ENCODE data around the gene BMAL1.
A peak's percentile ranks its signal among the peaks of the same experiment; 100 is the strongest.

The BMAL1 gene

GRCh38 chr11:13357232-13357631, 79.6 kb downstream of the BMAL1 start:
- H3K4me3 ChIP-seq (ENCODE audit: low read length) = no peak overlapping the region
- DNase-seq (ENCODE audit: low read depth) = no peak
- peak; percentile 4 for TF ChIP-seq CTCF (conservative IDR thresholded peaks at IDR 0.05; ENCODE audit: low read depth, low read length)

GRCh38 chr11:13358596-13359270, 81.1 kb downstream of the BMAL1 start:
- no peak for TF ChIP-seq CTCF (conservative IDR thresholded peaks at IDR 0.05; ENCODE audit: low read depth, low read length)
- no peak for DNase-seq (ENCODE audit: low read depth)
- no peak overlapping the region for H3K4me3 ChIP-seq (ENCODE audit: low read length)

DNA sequence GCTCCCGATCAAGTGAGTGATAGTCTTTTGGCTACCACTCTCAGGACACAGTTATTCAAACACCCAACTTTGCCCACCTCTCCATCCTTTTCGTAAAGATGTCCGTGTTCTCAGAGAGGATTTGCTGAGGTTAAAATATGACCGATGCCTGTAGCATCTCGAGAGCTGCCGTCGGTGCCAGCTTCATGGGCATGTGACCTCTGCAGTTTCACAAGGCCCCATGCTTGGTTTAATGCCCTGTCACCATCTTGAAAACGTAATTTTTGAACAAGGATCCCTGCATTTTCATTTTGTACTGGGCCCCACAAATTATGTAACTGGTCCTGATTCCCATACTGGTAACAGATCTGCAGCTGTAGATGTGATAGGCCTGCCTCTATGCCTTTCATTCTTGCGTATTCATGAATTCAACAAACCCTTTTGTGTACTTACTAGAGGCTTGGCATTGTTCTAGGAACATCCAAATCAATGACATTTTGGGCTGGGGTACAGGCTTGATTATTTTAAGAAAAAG, 85.1 kb downstream of the BMAL1 start:
- H3K4me3 ChIP-seq (ENCODE audit: low read length) = no peak overlapping the region
- TF ChIP-seq CTCF (conservative IDR thresholded peaks at IDR 0.05; ENCODE audit: low read depth, low read length) = no peak

GRCh38 chr11:13364388-13364787, 86.8 kb downstream of the BMAL1 start:
- no peak for DNase-seq (ENCODE audit: low read depth)
- no peak overlapping the region for H3K4me3 ChIP-seq (ENCODE audit: low read length)
- TF ChIP-seq CTCF (conservative IDR thresholded peaks at IDR 0.05; ENCODE audit: low read depth, low read length) = no peak

More for the DNA sequence above, 85.1 kb downstream of the BMAL1 start:
- DNase-seq (ENCODE audit: low read depth) = no peak

DNA sequence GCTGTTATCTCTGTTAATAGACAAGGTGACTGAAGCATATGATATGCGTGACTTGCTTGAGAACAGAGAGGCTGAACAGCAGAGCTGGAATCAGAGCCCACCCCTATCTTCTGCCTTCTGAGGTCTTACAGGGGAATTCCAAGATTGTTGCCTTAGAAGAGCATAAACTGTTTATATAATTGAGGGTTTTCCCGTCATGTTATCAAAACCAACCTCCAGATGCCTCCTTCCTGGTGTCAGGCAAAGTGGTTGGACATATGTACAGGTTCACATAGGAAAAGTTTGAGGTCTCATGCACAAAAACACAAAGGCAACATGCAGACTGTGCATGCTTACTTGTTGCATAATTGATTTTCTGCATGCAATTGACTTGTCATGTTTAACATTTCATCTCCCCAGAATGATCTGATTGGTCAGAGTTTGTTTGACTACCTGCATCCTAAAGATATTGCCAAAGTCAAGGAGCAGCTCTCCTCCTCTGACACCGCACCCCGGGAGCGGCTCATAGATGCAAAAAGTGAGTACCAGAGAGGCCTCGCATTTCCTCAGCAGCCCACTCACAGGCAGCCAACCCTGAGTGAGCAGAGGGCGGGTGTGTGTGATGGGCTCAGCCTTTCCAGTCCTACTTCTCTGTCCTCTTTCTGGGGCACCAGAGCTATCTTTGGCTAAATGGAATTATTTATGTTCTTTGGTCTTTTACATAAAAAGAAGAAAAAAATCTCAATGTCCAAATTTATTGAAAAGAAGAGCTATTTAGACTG, 88.9 kb downstream of the BMAL1 start:
- no peak for TF ChIP-seq CTCF (conservative IDR thresholded peaks at IDR 0.05; ENCODE audit: low read depth, low read length)
- no peak overlapping the region for H3K4me3 ChIP-seq (ENCODE audit: low read length)
- no peak for DNase-seq (ENCODE audit: low read depth)

DNA sequence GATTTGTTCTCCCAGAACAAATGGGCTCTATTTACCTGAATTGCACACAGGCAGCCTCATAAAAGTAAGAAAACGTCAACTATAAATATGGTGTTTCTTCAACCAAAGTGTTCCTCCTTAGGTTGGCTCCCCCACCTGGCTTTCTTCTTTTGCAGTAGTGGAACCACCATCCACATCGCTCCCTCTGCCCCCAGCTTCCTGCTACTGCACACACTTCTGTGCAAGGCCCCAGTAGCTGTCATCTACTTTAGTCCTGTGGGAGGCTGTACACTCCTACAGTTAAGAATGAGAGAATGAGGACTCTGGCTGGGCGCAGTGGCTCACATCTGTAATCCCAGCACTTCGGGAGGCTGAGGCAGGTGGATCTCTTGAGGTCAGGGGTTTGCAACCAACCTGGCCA, 89.5 kb downstream of the BMAL1 start:
- DNase-seq (ENCODE audit: low read depth) = no peak
- H3K4me3 ChIP-seq (ENCODE audit: low read length) = no peak overlapping the region
- no peak for TF ChIP-seq CTCF (conservative IDR thresholded peaks at IDR 0.05; ENCODE audit: low read depth, low read length)
